ENCODE data around the gene SBNO1.

Gene SBNO1

GRCh38 chr12:123306200-123306599, 58.4 kb downstream of the SBNO1 start:
- no peaks in the 10 kb centered on the region for H3K9me3 ChIP-seq (ENCODE audit: control insufficient read depth in 1 of 2, low read length in 2 of 2)
- no peaks in the 10 kb centered on the region for H3K4me1 ChIP-seq (ENCODE audit: control insufficient read depth in 1 of 2, insufficient read depth in 2 of 2, low read length in 2 of 2)
- no peak overlapping the region for H3K9ac ChIP-seq (ENCODE audit: low read depth in 1 of 2, low read length in 2 of 2)
- no peaks in the 10 kb centered on the region for H3K27me3 ChIP-seq (ENCODE audit: control insufficient read depth in 1 of 2, insufficient read depth in 2 of 2, low read length in 2 of 2)
- no peak overlapping the region for H3K27ac ChIP-seq (ENCODE audit: low read depth, low read length)
- H3K36me3 ChIP-seq (ENCODE audit: control insufficient read depth in 1 of 2, insufficient read depth in 2 of 2, low read length in 2 of 2) = peaks cover 34 to 86% of the 10 kb centered on the region in 2 donors
- H3K4me3 ChIP-seq (ENCODE audit: low read depth in 1 of 2, low read length in 2 of 2) = no peak overlapping the region

DNA sequence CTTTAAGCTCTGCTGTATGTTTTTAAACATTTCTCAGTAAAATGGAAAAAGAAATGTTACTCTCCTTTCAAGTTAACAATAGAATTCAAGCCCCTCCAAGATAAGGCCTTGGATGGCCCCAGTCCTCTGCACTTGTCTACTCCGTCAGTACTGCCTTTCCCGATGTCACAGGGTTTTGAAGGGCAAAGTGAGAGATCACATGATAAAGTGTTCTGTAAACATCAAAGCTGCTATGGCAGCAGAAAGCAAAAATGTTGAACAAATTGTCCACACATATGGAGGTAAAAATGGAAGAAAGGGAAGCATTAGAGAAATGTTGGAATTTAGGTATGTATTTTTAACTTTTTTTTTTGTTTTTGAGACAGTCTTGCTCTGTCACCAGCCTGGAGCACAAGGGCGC, 59.5 kb downstream of the SBNO1 start:
- Histone ChIP-seq H3K36me3 (ENCODE audit: control insufficient read depth in 1 of 2, insufficient read depth in 2 of 2, low read length in 2 of 2) (peaks cover 38 to 85% of the 10 kb centered on the region in 2 donors), H3K9ac (ENCODE audit: low read depth in 1 of 2, low read length in 2 of 2) (no peak overlapping the region)

GRCh38 chr12:123293178-123293760, 71.4 kb downstream of the SBNO1 start:
- Histone ChIP-seq H3K4me1 (ENCODE audit: control insufficient read depth in 1 of 2, insufficient read depth in 2 of 2, low read length in 2 of 2) (no peaks in the 10 kb centered on the region), H3K9me3 (ENCODE audit: control insufficient read depth in 1 of 2, low read length in 2 of 2) (no peaks in the 10 kb centered on the region), H3K9ac (ENCODE audit: low read depth in 1 of 2, low read length in 2 of 2) (no peak overlapping the region), H3K27ac (ENCODE audit: low read depth, low read length) (no peak overlapping the region), H3K27me3 (ENCODE audit: control insufficient read depth in 1 of 2, insufficient read depth in 2 of 2, low read length in 2 of 2) (no peaks in the 10 kb centered on the region), H3K36me3 (ENCODE audit: control insufficient read depth in 1 of 2, insufficient read depth in 2 of 2, low read length in 2 of 2) (peaks cover 28 to 66% of the 10 kb centered on the region in 2 donors), H3K4me3 (ENCODE audit: low read depth in 1 of 2, low read length in 2 of 2) (no peak overlapping the region)

More for the DNA sequence above, 59.5 kb downstream of the SBNO1 start:
- H3K27ac ChIP-seq (ENCODE audit: low read depth, low read length) = no peak overlapping the region
- H3K27me3 ChIP-seq (ENCODE audit: control insufficient read depth in 1 of 2, insufficient read depth in 2 of 2, low read length in 2 of 2) = no peaks in the 10 kb centered on the region
- H3K9me3 ChIP-seq (ENCODE audit: control insufficient read depth in 1 of 2, low read length in 2 of 2) = no peaks in the 10 kb centered on the region
- H3K4me3 ChIP-seq (ENCODE audit: low read depth in 1 of 2, low read length in 2 of 2) = no peak overlapping the region
- no peaks in the 10 kb centered on the region for H3K4me1 ChIP-seq (ENCODE audit: control insufficient read depth in 1 of 2, insufficient read depth in 2 of 2, low read length in 2 of 2)

- Histone ChIP-seq H3K9ac (ENCODE audit: low read depth in 1 of 2, low read length in 2 of 2) (no peak overlapping the region), H3K27me3 (ENCODE audit: control insufficient read depth in 1 of 2, insufficient read depth in 2 of 2, low read length in 2 of 2) (no peaks in the 10 kb centered on the region), H3K4me3 (ENCODE audit: low read depth in 1 of 2, low read length in 2 of 2) (no peak overlapping the region), H3K36me3 (ENCODE audit: control insufficient read depth in 1 of 2, insufficient read depth in 2 of 2, low read length in 2 of 2) (peaks cover 20 to 40% of the 10 kb centered on the region in 2 donors), H3K4me1 (ENCODE audit: control insufficient read depth in 1 of 2, insufficient read depth in 2 of 2, low read length in 2 of 2) (no peaks in the 10 kb centered on the region), H3K27ac (ENCODE audit: low read depth, low read length) (no peak overlapping the region), H3K9me3 (ENCODE audit: control insufficient read depth in 1 of 2, low read length in 2 of 2) (no peaks in the 10 kb centered on the region)
Observed at GRCh38 chr12:123289911-123290310, 74.7 kb downstream of the SBNO1 start.

- Histone ChIP-seq H3K27ac (ENCODE audit: low read depth, low read length) (no peak overlapping the region), H3K9ac (ENCODE audit: low read depth in 1 of 2, low read length in 2 of 2) (no peak overlapping the region), H3K4me3 (ENCODE audit: low read depth in 1 of 2, low read length in 2 of 2) (no peak overlapping the region), H3K27me3 (ENCODE audit: control insufficient read depth in 1 of 2, insufficient read depth in 2 of 2, low read length in 2 of 2) (no peaks in the 10 kb centered on the region), H3K9me3 (ENCODE audit: control insufficient read depth in 1 of 2, low read length in 2 of 2) (no peaks in the 10 kb centered on the region), H3K4me1 (ENCODE audit: control insufficient read depth in 1 of 2, insufficient read depth in 2 of 2, low read length in 2 of 2) (no peaks in the 10 kb centered on the region), H3K36me3 (ENCODE audit: control insufficient read depth in 1 of 2, insufficient read depth in 2 of 2, low read length in 2 of 2) (peaks cover 15 to 31% of the 10 kb centered on the region in 2 donors)
Observed at GRCh38 chr12:123288751-123289346, 75.8 kb downstream of the SBNO1 start.

DNA sequence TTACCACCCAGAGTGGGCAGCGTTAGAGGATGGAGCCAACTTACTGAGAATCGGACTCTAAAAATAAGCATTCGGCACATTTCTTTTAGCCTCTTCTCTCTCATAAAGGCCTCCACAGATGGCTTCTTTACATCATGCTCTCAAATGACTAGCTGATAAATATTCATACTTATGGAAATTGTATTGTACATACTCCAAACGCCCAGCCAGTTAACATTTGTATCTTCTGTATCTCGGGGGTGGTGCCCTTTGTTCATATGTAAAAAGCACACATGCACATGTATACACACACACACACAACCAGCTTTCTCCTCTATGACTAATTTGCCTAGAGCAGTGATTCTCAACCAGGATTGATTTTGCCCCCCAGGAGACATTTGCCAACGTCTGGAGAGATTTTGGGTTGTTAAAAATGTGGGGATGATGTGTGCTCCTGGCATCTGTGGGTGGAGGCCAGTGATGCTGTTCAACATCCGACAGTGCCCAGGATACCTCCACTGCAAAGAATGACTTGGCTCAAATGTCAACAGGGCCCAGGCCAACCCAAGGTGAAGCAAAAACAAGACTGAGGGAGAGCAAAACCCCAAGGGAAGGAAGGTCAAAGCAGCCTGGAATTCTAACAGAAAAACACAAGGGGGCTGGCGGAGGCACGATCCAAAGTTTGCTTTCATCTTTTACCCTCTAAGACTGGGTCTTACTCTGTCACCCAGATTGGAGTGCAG, 77.8 kb downstream of the SBNO1 start:
- Histone ChIP-seq H3K27me3 (ENCODE audit: control insufficient read depth in 1 of 2, insufficient read depth in 2 of 2, low read length in 2 of 2) (no peaks in the 10 kb centered on the region), H3K4me1 (ENCODE audit: control insufficient read depth in 1 of 2, insufficient read depth in 2 of 2, low read length in 2 of 2) (no peaks in the 10 kb centered on the region), H3K36me3 (ENCODE audit: control insufficient read depth in 1 of 2, insufficient read depth in 2 of 2, low read length in 2 of 2) (peaks cover 0 to 11% of the 10 kb centered on the region in 2 donors), H3K9me3 (ENCODE audit: control insufficient read depth in 1 of 2, low read length in 2 of 2) (no peaks in the 10 kb centered on the region), H3K27ac (ENCODE audit: low read depth, low read length) (no peak overlapping the region), H3K4me3 (ENCODE audit: low read depth in 1 of 2, low read length in 2 of 2) (no peak overlapping the region), H3K9ac (ENCODE audit: low read depth in 1 of 2, low read length in 2 of 2) (no peak overlapping the region)

- Histone ChIP-seq H3K36me3 (ENCODE audit: control insufficient read depth in 1 of 2, insufficient read depth in 2 of 2, low read length in 2 of 2) (peaks cover 0 to 3% of the 10 kb centered on the region in 2 donors), H3K27me3 (ENCODE audit: control insufficient read depth in 1 of 2, insufficient read depth in 2 of 2, low read length in 2 of 2) (no peaks in the 10 kb centered on the region), H3K27ac (ENCODE audit: low read depth, low read length) (no peak overlapping the region), H3K9me3 (ENCODE audit: control insufficient read depth in 1 of 2, low read length in 2 of 2) (no peaks in the 10 kb centered on the region), H3K4me1 (ENCODE audit: control insufficient read depth in 1 of 2, insufficient read depth in 2 of 2, low read length in 2 of 2) (no peaks in the 10 kb centered on the region), H3K4me3 (ENCODE audit: low read depth in 1 of 2, low read length in 2 of 2) (no peak overlapping the region), H3K9ac (ENCODE audit: low read depth in 1 of 2, low read length in 2 of 2) (no peak overlapping the region)
Observed at GRCh38 chr12:123284669-123285068, 80.0 kb downstream of the SBNO1 start.

GRCh38 chr12:123283461-123283860, 81.2 kb downstream of the SBNO1 start:
- Histone ChIP-seq H3K27ac (ENCODE audit: low read depth, low read length) (no peak overlapping the region), H3K9ac (ENCODE audit: low read depth in 1 of 2, low read length in 2 of 2) (no peak overlapping the region), H3K4me1 (ENCODE audit: control insufficient read depth in 1 of 2, insufficient read depth in 2 of 2, low read length in 2 of 2) (no peaks in the 10 kb centered on the region), H3K36me3 (ENCODE audit: control insufficient read depth in 1 of 2, insufficient read depth in 2 of 2, low read length in 2 of 2) (no peaks in the 10 kb centered on the region), H3K27me3 (ENCODE audit: control insufficient read depth in 1 of 2, insufficient read depth in 2 of 2, low read length in 2 of 2) (no peaks in the 10 kb centered on the region), H3K9me3 (ENCODE audit: control insufficient read depth in 1 of 2, low read length in 2 of 2) (no peaks in the 10 kb centered on the region), H3K4me3 (ENCODE audit: low read depth in 1 of 2, low read length in 2 of 2) (no peak overlapping the region)

DNA sequence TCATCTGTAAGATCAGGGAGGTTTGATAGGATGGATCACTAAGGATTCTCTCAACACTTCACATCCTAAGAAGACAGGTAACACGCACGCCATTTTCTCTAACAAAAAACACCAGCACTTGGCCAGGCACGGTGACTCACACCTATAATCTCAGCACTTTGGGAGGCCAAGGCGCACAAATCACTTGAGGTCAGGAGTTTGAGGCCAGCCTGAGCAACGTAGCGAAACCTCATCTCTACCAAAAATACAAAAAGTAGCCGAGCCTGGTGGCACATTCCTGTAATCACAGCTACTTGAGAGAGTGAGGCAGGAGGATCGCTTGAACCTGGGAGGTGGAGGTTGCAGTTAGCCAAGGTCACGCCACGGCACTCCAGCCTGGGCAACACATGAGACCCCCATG, 82.5 kb downstream of the SBNO1 start:
- no peaks in the 10 kb centered on the region for H3K4me1 ChIP-seq (ENCODE audit: control insufficient read depth in 1 of 2, insufficient read depth in 2 of 2, low read length in 2 of 2)
- no peaks in the 10 kb centered on the region for H3K9me3 ChIP-seq (ENCODE audit: control insufficient read depth in 1 of 2, low read length in 2 of 2)
- no peak overlapping the region for H3K27ac ChIP-seq (ENCODE audit: low read depth, low read length)
- H3K27me3 ChIP-seq (ENCODE audit: control insufficient read depth in 1 of 2, insufficient read depth in 2 of 2, low read length in 2 of 2) = no peaks in the 10 kb centered on the region
- H3K4me3 ChIP-seq (ENCODE audit: low read depth in 1 of 2, low read length in 2 of 2) = no peak overlapping the region
- H3K36me3 ChIP-seq (ENCODE audit: control insufficient read depth in 1 of 2, insufficient read depth in 2 of 2, low read length in 2 of 2) = no peaks in the 10 kb centered on the region
- H3K9ac ChIP-seq (ENCODE audit: low read depth in 1 of 2, low read length in 2 of 2) = no peak overlapping the region

- Histone ChIP-seq H3K9me3 (ENCODE audit: control insufficient read depth in 1 of 2, low read length in 2 of 2) (no peaks in the 10 kb centered on the region), H3K36me3 (ENCODE audit: control insufficient read depth in 1 of 2, insufficient read depth in 2 of 2, low read length in 2 of 2) (no peaks in the 10 kb centered on the region), H3K27ac (ENCODE audit: low read depth, low read length) (no peak overlapping the region), H3K4me1 (ENCODE audit: control insufficient read depth in 1 of 2, insufficient read depth in 2 of 2, low read length in 2 of 2) (no peaks in the 10 kb centered on the region), H3K4me3 (ENCODE audit: low read depth in 1 of 2, low read length in 2 of 2) (no peak overlapping the region), H3K9ac (ENCODE audit: low read depth in 1 of 2, low read length in 2 of 2) (no peak overlapping the region), H3K27me3 (ENCODE audit: control insufficient read depth in 1 of 2, insufficient read depth in 2 of 2, low read length in 2 of 2) (no peaks in the 10 kb centered on the region)
Observed at GRCh38 chr12:123280971-123281370, 83.7 kb downstream of the SBNO1 start.
